GM12865 (cell line): Measurements from ENCODE around the gene DAZAP2.
"Not testable (repeated sequence)": the region's sequence is repeated elsewhere in the genome, so short reads cannot be mapped to it uniquely, and the experiment has no call there.

Experiments
- DNase-seq: peaks from one replicate; pipeline ENCODE4 v3.0.0; 2010; ENCODE audit warnings: low read depth
- H3K4me3 ChIP-seq: 2 replicates; pipeline ENCODE4 v1.5.1; 2011; ENCODE audit warnings: mild to moderate bottlenecking, low read depth, low read length, control low read depth
- CTCF ChIP-seq: IDR thresholded peaks from 2 replicates; pipeline ENCODE4 v1.5.1; 2011; ENCODE audit warnings: low read length, control low read depth, low read depth, inconsistent platforms; ENCODE audit not compliant: insufficient read depth; ENCODE audit errors: missing control alignments

DAZAP2 gene

GRCh38 chr12:51247523-51248206, 9.0 kb downstream of the DAZAP2 start:
- TF ChIP-seq CTCF, result no peak
- no peak overlapping the region for H3K4me3 ChIP-seq
- no peak for DNase-seq

DNA sequence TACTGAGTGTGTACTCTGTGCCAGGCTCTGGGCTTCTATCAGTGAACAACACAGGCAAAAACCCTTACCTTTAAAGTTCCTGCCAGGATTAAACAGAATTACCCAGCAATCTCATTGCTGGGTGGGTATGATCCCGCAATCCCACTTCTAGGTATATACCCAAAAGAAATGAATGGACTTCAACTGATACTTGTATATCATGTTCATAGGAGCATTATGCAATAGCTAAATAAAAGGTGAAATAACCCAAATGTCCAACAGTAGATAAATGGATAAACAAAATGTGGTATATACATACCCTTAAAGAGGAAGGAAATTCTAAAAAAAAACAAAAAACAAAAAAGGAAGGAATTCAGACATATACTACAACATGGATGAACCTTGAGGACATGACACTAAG, 14.7 kb downstream of the DAZAP2 start:
- no peak for DNase-seq
- no peak overlapping the region for H3K4me3 ChIP-seq
- TF ChIP-seq CTCF, result no peak

DNA sequence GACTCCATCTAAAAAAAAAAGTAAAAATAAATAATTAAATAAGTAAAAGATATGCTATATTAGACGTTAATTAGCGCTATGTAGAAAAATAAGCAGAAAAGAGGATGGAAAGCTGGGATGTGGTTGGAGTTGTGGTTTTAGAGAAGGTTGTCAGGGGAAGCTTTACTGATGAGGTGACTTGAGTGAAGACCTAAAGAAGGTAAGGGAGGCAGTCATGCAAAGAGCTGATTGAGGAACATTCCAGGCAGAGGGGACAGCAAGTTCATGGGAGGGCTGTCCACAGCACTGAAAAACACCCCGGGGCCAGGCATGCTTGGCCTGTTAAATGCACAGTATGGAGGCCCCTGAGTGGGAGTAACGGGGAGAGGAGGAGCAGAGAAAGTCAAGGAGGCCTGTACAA, 15.9 kb downstream of the DAZAP2 start:
- no peak overlapping the region for H3K4me3 ChIP-seq
- TF ChIP-seq CTCF, result no peak
- no peak for DNase-seq

DNA sequence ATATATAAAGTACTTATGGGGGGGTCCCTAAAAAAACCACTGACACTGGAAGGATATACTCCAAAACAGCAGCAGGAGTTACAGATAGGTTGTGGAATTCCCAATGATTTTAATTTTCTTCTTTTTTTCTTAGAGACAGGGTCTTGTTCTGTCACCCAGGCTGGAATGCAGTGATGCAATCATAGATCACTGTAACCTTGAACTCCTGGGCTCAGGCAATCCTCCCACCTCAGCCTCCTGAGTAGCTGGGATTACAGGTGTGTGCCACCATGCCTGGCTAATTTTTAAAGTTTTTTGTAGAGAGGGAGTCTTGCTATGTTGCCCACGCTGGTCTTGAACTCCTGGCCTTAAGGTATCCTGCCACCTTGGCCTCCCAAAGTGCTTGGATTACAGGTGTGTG, 21.0 kb downstream of the DAZAP2 start:
- H3K4me3 ChIP-seq, DNase-seq: not testable (repeated sequence)

- no peak overlapping the region for H3K4me3 ChIP-seq
- TF ChIP-seq CTCF, result peak; percentile 12
- peak; percentile 34 for DNase-seq
Observed at GRCh38 chr12:51262758-51263177, 24.1 kb downstream of the DAZAP2 start.

GRCh38 chr12:51263341-51263740, 24.7 kb downstream of the DAZAP2 start:
- no peak for DNase-seq
- TF ChIP-seq CTCF, result no peak
- H3K4me3 ChIP-seq, result no peak overlapping the region

DNA sequence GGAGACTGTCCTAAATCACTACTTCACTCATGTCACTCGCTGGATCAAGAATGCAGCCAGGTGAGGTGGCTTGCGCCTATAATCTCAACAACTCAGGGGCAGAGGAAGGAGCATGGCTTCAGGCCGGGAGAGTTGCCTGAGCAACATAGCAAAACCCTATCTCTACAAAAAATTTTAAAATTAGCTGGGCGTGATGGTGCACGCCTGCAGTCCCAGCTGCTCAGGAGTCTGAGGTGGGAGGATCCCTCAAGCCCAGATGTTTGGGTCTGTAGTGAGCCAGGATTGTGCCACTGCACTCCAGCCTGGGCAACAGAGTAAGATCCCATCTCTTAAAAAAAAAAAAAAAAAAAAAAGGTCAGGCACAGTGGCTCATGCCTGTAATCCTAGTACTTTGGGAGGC, 25.7 kb downstream of the DAZAP2 start:
- no peak for TF ChIP-seq CTCF
- DNase-seq, result no peak
- H3K4me3 ChIP-seq, result no peak overlapping the region
